Suprapubic skin (tissue), 4 donors: ENCODE results near the gene RHOB.

Experiments
- EP300 ChIP-seq: sonication (generic); formaldehyde crosslinking; IDR thresholded peaks from one replicate; pipeline ENCODE4 v1.6.1; 2017; ENCODE audit warnings: antibody characterized with exemption
- POLR2AphosphoS5 ChIP-seq, 3 donors: sonication (generic); formaldehyde crosslinking; IDR thresholded peaks; one replicate each; pipeline ENCODE4 v1.6.1; 2017; ENCODE audit warnings: antibody characterized with exemption in 3 of 3
- TF ChIP-seq, protein P1 (sequence below), 2 donors: fragments of 200-600 bp in 1 of 2; fragments of 450-650 bp in 1 of 2; sonication (generic) in 1 of 2; IDR thresholded peaks; one replicate each; pipeline ENCODE4 v1.5.1; 2016 to 2019; ENCODE audit warnings: antibody characterized with exemption in 2 of 2, mild to moderate bottlenecking in 1 of 2, moderate library complexity in 1 of 2

DNA sequence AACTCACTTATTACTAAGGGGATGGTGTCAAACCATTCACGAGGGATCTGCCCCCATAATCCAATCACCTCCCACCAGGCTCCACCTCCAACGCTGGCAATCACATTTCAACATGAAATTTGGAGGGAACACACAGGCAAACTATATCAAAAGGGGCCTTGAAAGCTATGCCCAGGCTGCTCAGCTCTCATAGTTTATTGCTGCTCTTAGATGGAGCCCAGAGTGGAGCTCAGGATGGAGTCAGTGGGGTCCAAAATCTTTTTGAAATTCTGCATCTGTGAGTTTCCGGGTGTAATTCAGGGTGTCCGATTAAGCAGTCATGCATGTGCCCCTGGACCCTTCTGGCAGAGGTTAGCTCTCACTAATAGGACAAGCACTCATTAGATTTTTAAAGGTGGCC lies 24.3 kb downstream of the RHOB start:
- no peak for TF ChIP-seq EP300
- TF ChIP-seq POLR2AphosphoS5 (IDR thresholded peaks at IDR 0.05), result no peak
- TF ChIP-seq, protein P1, sequence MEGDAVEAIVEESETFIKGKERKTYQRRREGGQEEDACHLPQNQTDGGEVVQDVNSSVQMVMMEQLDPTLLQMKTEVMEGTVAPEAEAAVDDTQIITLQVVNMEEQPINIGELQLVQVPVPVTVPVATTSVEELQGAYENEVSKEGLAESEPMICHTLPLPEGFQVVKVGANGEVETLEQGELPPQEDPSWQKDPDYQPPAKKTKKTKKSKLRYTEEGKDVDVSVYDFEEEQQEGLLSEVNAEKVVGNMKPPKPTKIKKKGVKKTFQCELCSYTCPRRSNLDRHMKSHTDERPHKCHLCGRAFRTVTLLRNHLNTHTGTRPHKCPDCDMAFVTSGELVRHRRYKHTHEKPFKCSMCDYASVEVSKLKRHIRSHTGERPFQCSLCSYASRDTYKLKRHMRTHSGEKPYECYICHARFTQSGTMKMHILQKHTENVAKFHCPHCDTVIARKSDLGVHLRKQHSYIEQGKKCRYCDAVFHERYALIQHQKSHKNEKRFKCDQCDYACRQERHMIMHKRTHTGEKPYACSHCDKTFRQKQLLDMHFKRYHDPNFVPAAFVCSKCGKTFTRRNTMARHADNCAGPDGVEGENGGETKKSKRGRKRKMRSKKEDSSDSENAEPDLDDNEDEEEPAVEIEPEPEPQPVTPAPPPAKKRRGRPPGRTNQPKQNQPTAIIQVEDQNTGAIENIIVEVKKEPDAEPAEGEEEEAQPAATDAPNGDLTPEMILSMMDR (IDR thresholded peaks at IDR 0.05), result no peak
